Activated CD4-positive, alpha-beta T cell treated with anti-CD3 and anti-CD28 coated beads for 1 hour (primary cell): ENCODE data around the gene ACOT11.
"Not testable (repeated sequence)": the region's sequence is repeated elsewhere in the genome, so short reads cannot be mapped to it uniquely, and the experiment has no call there.

ENCODE experiments used
- DNase-seq: peaks from one replicate; pipeline ENCODE4 v3.0.0-alpha.2; 2020

Gene ACOT11

DNA sequence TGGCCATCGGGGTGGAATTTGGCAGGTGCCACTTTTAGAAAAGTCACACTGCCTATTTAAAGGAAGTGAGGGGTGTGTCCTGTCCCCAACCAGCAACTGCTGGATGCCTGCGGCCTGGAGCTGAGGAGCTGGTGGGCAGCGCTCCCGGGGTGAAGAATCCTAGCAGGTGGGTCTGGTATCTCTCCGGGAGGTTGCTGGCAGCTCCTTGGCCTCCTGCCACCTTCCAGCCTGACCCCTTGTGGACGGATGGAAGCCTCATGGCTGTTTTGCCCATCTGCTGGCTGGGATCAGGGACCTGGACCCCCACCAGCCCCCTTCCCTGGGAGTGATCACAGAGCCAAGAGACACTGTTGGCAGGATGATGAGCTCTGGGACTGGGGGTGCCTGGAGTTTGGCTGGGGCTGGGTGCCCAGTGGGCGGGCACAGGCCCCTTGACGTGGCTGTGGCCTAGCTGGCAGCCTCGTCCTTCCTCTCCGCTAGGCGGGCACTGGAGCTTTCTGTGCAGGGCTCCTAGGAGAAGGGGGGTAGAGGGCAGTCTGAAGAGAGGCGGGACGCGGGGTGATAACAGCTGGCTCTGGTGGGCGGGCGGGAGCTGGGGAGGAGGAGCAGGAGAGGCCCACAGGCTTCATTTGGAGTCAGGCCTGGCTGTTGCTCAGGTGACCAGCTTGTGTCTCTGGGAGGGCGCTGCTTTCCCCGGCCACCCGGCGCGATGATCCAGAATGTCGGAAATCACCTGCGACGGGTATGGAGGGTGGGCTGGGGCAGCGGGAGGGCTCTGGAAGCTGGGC lies at the start of gene ACOT11:
Gene ACOT11, plus strand, starts transcription at position 628 of the 788 bp plus-strand sequence. Its CDS starts 82 bp downstream, at position 710.
- DNase-seq: no peak

DNA sequence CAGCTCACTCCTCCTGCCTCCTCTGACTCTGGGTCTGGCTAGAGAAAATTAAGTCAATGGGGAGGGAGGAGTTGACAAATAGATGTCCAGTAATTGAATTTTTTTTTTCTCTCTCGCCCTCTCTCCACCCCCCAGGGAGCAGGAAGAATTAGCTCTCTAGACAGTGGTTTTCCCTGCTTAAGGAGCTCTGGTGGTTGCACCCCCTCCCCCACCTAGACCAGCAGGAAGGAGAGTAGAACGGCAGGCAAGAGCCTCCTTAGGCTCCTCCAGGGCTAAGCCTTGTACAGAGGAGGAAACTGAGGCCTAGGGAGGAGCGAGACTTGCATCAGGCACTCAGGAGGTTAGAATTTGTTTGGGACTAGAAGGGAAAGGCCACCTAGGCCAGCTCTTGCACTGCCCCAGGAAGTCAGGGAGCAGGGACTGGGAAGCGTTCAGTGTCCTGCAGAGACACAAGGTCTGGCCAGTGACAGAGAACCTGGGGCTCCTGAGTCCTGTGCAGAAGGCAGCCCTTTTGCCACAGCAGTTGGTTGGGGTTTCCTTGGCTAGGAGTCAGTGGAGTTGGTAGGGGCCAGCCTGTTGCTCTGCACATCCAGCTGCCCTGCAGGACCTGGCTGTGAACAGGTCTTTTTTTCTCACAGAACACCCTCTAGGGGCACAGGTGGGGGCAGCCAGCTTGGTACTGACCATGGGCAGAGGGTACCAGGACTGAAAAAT lies 49.5 kb upstream of the ACOT11 start:
- DNase-seq: no peak

DNA sequence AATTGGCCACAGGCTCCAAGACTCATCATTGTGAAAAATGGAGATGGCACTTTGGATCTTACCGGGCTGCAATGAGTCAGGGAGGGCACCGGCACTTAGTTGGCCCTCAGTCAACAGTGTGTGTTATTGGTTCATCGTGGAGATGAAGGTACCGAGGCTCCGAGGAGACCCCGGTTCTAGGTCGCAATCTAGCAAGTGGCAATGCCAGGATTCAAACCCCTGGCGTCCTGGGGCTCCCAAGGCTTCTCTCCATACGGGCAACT lies 49.0 kb upstream of the ACOT11 start:
- no peak for DNase-seq

DNA sequence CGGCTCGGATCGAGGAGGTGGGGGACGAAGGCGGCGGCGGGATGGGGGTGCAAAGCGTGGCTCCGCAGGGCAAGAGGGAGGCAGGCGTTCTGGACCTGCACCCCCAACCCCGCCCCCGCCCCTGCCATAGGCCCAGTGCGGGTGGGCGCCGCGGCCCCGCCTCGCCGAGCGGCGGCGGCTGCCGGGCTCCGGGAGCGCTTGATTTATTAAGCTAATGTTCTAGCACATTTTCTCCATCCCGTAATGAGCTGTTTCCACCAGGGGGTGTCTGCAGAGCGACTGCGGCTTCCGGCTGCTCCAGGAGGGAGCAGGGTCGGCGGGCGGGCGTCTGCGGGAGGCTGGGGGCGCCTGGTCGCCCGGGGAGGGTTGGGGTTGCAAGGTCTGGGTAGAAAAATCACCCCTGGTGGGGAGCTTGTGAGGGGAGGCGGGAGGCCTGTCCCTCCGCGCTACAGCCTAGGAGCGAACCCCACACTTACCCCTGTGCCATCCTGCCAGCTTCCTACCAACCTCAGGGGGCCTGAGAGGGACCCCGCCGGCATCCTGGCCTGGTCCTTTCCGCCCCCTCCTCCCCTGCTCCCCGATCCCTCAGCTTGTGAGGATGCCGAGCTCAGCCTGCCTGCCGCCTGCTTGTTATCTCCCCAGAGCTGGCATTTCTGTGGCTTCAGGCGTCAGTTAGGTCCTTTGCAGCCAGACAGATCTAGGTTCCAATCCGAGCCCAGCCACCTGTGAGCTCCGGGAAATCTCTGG lies 48.5 kb upstream of the ACOT11 start:
- DNase-seq: no peak

DNA sequence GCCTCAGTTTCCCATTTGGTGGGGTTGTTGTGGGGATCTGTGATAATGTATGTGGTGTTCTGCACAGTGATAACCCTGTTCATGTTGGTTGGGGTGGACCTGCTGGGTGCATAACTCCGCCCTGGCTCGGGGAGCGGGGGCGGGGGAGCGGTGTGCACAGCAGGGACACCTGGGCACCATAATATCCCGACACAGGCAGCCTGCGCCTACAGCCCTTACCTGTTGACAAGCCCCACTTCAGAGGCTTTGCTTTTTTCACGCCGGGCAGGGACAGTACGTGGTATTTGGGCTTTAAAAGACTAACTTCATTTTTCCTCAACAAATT lies 48.0 kb upstream of the ACOT11 start:
- DNase-seq: no peak

DNA sequence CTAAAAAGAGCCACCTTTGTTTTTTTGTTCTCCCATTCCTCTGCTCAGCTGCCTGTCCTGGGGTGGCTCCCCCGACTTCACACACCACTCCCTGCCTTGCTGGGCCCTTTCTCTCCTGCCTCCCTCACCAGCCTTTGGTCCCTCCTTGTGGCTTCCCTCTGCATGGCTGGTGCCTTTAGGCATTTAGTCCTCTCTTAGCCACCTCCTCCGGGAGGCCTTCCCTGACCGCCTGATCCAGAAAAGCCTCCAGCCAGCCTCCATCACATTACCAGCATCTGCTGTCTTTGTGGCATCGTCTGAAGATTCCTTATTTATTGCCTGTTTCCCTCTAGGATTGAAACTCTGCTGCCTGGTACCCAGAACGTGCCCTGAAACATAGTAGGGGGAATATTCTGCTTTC lies 46.2 kb upstream of the ACOT11 start:
- DNase-seq: no peak

DNA sequence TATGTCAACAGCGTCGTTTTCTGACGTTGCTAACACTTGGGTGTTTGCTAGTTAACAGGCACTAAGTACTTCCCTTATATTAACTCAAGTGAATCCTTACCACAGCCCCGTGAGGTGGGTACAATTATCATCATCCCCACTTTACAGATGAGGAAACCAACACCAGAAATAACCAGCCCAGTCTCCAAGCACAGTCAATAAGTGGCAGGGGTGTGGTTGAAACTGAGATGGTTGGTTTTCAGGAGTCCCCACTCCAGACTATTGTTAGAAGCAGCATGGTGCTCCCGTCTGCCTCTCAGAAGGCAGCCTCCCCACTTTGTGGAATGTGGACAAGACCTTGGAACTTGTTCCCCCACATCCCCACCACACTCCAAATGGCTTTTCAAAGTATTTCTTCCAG lies 45.7 kb upstream of the ACOT11 start:
- DNase-seq: no peak

DNA sequence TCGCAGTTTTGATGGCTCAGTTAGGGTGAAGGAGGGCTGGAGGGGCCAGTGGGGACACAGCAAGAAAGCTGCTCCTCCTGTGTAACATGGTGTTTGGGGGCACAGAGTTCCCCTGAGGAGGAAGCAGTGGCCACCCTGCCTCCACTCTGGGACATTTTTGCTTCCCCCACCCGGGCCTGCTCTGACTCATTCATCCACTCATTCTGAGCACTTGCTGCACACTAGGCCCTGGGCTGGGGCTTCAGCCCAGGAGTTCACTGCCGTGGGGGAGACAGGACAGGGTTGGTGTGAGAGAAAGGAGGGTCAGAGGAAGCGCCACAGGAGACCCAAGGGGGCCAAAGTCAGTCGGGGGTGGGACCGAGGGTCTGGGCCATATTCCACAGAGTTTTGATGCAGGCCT lies 41.4 kb upstream of the ACOT11 start:
- DNase-seq: no peak

DNA sequence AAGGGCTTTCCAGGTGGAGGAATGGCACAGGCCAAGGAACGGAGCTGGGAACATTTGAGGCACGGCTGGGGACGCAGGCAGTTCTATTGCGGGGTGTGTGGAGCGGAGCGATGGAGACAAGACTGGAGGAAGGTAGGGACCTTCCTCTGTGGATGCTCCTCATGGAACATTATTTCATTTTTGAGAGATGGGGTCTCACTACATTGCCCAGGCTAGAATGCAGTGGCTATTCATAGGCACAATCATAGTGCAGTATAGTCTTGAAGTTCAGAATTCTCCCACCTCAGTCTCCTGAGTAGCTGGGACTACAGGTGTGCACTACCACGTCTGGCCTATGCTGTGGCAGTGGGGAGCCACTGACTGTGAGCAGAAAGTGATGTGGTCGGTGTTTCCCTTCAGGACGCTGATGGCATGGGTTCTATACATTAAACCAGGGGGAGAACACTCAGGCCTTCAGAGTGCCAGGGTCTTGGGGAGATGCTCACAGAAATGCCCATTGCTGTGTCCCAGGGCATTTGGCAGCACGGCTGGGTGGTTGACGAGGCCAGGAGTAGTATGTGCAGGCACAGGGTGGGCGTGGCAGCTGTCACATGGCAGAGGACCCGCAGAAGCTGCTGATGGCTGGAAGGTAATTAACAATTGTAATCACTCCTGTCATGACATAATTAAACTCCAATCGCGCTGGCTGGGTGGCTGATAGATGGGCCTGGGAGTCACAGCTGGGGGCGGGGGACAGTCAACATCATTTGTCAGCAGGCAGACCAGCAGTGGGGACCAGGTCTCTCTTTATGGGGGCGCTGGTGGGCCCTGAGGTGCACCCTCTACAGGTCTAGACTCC lies 40.8 kb upstream of the ACOT11 start:
- no peak for DNase-seq

DNA sequence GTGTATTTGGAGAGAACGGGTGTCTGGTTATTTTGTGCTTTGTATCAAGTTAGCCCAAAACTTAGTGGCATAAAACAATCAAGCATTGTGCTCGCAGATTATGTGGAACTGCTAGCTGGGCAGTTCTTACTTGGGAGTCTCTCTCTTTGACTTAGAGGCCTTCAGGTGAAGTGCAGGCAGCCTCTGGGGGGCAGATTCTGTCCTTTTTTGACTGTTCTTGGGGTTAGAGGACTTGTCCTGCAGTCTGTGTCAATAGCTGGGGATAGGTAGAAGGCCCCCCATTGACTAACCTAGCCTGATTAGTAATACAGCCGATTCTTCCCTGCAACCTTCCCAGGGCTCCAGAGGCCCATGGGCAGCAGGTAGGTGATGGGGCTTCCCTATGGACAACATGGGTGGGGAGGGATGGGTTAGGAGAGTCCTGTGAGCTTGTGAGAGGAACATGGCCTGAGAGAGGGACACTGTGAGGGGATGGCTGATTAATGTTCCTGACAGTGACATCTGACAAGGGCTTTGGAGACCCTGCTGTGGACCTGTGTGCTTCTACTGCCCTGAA lies 37.2 kb upstream of the ACOT11 start:
- no peak for DNase-seq

DNA sequence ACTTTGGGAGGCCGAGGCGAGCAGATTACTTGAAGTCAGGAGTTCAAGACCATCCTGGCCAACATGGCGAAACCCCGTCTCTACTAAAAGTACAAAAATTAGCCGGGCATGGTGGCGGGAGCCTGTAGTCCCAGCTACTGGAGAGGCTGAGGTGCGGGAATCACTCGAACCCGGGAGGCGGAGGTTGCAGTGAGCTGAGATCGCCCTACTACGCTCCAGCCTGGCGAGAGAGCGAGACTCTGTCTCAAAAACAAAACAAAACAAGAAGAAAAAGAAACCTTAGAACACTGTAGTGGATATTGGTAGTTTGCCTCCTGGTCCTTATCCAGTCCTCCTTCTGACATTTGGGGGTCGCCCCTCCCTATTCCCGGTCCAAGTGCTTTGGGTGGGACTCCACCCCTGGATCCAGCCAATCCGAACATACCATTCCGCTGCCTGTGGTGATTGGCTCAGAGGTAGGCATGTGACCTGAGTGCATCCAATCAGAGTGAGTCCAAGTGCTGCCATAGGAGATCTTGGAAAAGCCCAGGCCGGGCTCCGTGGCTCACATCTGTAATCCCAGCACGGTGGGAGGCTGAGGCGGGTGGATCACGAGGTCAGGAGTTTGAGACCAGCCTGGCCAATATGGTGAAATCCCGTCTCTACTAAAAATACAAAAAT lies 34.0 kb upstream of the ACOT11 start:
- DNase-seq: not testable (repeated sequence)

DNA sequence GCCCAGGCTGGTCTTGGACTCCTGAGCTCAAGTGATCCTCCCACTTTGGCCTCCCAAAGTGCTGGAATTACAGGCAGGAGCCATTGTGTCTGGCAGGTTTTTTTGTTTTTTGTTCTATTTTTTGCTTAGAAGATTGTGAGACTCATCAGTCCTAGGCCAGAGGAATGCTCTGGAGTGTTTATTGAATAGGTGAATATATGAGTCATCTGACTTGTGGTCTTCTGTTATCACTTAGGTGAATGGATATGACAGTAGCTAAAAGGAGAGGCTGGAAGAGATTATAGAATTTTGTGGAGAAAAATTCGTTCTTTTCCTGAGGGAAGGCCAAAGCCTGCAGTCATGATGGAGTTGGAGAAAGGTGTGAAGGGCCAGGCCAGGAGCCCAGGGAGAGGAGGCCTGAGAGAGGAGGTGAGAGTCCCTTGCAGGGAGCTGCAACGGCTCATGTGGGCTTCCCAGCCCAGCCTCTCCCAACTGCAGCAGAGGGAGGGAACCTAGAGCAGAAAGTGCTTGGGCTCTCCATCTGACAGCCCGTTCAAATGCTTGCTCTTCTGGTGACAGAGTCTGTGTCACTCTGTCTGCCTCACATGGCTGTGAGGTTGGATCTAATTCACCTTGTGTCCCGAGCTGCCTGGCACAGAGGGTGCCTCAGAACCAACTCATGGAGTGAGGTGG lies 31.6 kb upstream of the ACOT11 start:
- no peak for DNase-seq

DNA sequence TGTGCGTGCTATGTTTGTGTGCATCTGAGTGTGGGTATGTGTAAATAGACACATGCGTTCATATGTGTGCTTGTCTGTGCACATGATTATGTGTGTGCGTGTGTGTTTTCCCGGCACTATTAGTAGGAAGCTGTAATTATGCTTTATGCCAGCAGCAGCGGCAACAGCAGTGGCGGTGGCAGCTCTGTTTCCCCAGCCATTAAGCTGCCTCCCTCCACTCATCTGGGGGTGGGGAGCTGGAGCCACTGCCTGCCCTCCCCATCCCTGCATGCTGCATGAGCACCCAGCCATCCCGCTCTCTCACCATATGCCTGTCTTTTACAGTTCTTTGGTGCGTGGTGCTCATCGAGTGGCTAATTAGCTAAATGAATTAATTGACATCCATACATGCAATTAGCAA lies 30.5 kb upstream of the ACOT11 start:
- DNase-seq: no peak

DNA sequence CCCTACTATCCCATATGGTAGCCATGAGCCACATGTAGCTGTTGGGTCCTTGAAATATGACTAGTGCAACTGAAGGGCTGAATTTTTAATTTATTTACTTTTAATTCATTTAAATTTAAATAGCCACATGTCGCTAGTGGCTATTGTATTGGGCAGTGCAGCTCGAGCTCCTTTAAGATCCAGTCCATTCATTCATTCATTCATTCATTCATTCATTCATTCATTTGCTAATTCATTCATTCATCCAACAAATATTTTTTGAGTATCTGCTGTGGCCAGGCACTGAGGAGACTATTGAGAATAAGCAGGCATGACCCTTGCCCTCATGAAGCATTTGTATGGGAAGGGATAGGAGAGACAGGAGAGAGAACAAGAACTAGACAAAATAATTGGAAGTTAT lies 29.5 kb upstream of the ACOT11 start:
- no peak for DNase-seq

DNA sequence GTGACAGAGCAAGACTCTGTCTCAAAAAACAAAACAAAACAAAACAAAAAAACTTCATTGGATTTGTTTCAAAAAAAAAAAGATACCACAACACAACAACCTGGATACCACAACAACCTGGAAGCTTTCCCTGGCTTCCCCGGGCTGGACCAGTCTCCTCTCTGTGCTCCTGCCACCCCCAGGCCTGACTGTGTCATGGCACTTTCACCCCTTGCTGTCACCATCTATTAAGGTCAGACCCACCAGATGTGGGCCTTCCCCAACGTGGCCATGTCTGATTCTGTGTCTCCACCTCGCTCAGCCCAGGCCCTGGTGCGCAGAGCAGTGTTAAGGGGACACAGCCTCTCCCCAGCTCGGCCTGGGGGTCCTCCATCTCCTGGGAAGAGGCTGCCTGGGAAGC lies 28.3 kb upstream of the ACOT11 start:
- no peak for DNase-seq

DNA sequence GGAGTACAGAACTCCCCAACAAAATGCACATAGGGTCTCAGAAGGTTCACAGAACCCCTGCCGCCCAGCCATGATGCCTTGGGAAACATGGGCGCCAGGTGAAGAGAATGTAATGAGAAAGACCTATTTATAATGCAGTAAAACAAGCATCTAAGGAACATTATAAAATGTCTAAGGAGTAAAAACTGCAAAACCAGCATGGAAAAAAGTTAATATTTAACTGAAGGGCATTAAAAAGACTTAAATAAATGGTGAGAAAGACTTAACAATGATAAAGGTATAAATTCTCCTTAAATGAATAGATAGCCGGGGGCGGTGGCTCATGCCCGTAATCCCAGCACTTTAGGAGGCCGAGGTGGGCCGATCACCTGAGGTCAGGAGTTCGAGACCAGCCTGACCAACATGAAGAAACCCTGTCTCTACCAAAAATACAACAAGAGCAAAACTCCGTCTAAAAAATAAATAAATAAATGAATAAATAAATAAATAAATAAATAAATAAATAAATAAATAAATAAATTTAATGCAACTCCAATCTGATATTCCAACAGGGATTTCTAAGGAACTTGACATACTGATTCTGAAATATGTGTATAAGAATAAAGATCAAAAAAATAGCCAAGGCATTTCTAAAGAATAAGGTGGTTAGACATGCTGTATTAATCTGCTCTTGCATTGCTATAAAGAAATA lies 27.3 kb upstream of the ACOT11 start:
- DNase-seq: no peak

DNA sequence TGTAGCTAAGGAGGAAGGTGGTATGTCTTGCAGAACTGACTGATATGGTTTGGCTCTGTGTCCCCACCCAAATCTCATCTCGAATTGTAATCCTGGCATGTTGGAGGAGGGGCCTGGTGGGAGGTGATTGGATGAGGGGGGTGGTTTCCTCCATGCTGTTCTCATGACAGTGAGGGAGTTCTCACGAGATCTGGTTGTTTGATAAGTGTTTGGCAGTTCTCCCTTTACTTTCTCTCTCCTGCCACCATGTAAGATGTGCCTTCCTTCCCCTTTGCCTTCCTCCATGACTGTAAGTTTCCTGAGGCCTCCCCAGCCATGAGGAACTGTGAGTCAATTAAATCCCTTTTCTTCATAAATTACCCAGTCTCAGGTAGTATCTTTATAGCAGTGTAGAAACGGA lies 21.5 kb upstream of the ACOT11 start:
- not testable (repeated sequence) for DNase-seq

DNA sequence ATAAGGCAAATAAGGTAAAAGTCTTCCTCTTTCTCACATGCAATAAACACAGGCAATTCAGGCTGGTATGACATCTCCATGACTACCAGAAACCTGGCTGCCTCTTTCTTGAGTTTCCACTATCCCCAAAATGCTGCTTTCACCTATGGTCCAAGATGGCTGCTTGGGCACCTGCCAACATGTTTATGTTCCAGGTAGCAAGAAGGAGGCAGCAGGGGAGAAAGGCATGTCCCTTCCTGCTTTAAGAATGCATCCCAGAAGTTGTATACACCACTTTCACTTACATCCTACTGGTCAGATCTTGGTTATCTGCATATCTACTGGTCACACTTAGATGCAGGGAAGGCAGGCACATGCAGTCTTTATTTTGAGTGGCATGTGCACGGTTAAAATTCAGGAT lies 19.4 kb upstream of the ACOT11 start:
- no peak for DNase-seq

DNA sequence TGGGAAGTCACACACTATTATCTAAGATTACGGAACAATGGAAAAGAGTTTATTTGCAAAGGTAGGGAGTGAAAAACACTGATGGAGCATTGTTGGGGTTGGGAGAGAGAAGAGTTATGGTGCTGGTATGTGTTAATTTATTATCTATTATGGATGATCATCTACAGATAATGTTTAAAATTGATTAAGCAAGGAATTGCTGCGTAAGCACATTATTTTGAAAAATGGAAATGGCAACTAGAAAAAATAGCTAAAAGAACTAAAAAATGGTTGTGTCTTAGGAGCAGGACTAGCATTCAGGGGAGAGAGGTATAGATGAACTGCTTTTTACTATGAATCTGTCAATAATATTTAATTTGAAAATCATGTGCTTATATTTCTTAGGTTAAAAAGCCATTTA lies 16.0 kb upstream of the ACOT11 start:
- DNase-seq: no peak

DNA sequence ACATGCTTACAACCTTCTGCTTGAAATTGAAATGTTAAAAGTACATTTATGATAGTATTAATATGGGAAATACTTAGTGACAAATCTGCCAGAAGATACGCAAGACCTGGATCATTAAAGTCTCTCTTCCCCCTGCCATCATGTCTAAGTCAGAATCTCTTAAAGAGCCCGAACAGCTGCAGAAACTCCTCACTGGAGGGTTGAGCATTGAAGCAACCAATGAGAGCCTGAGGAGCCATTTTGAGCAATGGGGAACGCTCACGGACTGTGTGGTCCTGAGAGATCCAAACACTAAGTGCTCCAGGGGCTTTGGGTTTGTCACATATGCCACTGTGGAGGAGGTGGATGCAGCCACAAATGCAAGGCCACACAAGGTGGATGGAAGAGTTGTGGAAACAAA lies 11.4 kb upstream of the ACOT11 start:
- DNase-seq: not testable (repeated sequence)

DNA sequence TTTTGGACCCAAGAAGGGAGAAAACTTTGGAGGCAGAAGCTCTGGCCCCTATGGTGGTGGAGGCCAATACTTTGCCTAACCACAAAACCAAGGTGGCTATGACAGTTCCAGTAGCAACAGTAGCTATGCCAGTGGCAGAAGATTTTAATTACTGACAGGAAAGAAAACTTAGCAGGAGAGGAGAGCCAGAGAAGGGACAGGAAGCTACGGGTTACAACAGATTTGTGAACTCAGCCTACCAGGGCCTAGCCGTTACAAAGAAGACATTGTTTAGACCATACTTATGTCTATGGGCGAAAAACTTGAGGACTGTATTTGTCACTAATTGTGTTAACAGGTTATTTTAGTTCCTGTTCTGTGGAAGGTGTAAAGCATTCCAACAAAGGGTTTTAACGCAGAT lies 10.4 kb upstream of the ACOT11 start:
- DNase-seq: no peak
